Tongue (tissue), 2 donors: ENCODE results near the gene CIROP. TPM values are rescaled to one million over a fixed set of nuclear protein-coding genes. Genes with fewer than 3 reads are reported as not detected.
A peak's percentile ranks its signal among the peaks of the same experiment; 100 is the strongest.
"Not testable (repeated sequence)": the region's sequence is repeated elsewhere in the genome, so short reads cannot be mapped to it uniquely, and the experiment has no call there.

ENCODE experiments used
- DNase-seq: peaks from one replicate; pipeline ENCODE4 v3.0.0-alpha.2; 2015
- total RNA-seq: library from RNA; depleted of rRNA; stranded (reverse); fragments of >200 nt; gene quantifications from one replicate; pipeline ENCODE4 v1.2.3, GENCODE V29; 2014

CIROP gene
- total RNA-seq, 1 donor from 2014 or later = not detected

DNA sequence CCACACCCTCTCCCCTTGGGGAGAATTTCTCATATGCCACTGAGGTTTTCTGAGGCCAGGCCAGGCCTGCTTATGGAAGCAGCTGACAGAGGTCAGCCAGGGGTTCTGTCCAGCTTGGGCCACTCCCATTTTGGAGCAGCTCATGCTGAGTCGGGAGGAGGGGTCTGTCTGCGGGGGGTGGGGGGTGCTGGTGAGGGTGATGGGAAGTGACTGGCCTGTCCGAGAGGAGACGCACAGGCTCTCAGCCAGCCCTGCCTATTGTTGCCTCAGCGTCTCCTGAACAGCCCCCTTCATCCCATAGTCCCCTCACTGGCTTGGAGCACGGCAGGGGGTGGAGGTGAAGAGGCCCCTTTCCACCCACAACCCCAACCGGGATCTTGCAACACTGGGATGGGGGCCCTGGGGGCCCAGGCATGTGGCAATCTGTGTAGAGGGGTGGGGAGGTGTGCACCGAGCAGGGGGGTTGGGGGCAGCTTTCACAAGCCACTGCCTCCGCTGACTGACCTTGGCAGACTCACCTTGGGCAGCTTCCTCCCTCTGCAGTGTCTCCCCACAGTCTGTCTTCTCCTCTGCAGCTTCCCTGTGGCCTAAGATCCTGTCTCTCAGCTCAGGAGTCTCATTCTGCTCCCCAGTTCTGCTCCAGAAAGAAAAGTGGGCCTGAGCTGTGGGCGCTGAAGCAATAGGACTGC is 8.8 kb upstream of the CIROP start:
- no peak for DNase-seq

DNA sequence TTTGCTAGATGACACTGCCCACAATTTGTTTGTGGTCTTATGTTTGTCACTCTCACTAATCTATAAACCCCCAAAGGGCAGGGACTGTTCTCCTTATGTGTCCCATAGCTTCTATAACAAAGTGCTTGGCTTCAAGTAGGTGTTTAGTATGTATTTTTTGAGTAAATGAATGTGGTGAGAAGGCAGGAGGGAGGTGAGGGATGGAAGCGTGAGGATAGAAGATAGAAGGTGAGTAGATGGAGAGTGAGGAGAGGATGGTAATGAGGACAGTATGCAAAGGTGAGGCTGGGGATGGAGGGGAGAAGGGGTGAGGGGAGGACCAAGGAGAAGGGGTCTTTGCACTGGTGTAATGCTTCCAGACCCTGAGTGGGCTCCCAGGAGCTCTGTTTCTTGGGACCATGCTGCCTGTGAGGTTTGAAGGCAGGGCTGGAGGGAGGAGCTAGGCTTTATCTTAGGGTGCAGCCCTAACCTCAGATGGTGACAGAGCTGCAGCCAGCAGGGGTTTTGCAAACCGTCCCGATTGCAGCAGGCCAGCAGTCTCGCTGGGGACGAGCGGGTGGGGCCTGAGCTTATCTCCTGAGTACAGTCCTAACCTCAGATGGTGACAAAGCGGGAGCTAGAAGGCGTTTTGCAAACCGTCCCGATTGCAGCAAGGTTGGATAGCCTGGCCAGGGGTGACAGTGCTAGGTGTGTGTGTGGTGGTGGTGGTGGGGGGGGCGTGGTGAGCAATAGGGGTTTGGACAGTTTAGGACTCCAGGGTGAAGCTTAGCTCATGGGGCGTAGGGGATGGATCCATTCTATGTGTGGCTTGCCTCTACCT is 7.8 kb upstream of the CIROP start:
- no peak for DNase-seq

GRCh38 chr14:23110579-23111365 is 6.0 kb upstream of the CIROP start:
- no peak for DNase-seq

DNA sequence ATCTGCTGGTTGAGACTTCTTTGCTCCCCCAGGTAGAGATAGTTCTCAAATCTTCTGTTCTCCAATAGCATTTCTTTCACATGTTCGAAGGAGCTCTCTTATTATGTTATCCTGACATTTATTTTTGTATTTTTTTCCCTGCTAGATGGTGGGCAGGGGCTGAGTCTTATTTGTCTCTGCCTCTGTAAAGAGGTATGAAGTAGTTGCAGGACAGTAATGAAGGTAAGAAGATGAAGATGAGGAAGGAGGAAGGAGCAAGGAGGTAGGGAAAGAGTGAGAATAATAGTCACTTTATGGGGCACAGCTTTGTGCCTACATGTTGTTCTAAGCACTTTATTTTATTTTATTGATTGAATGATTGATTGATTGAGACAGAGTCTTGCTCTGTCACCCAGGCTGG is 5.0 kb upstream of the CIROP start:
- no peak for DNase-seq

DNA sequence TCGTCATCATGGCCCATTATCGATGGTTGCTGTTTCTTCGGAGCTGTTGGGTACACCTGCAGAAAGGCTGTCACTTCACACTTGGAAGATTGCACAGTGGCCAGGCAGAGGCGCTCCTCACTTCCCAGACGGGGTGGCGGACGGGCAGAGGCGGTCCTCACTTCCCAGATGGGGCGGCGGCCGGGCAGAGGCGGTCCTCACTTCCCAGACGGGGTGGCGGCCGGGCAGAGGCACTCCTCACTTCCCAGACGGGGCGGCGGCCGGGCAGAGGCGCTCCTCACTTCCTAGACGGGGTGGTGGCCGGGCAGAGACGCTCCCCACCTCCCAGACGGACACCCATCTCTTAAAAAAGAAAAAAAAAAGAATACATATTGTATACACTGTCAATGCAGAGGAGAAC is 3.4 kb upstream of the CIROP start:
- not testable (repeated sequence) for DNase-seq

DNA sequence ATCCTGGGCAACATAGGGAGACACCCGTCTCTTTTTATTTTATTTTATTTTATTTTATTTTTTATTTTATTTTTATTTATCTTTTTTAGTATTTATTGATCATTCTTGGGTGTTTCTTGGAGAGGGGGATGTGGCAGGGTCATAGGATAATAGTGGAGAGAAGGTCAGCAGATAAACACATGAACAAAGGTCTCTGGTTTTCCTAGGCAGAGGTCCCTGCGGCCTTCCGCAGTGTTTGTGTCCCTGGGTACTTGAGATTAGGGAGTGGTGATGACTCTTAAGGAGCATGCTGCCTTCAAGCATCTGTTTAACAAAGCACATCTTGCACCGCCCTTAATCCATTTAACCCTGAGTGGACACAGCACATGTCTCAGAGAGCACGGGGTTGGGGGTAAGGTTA is 2.8 kb upstream of the CIROP start:
- DNase-seq = not testable (repeated sequence)

GRCh38 chr14:23106747-23107045 is 1.9 kb upstream of the CIROP start:
- DNase-seq = no peak

- no peak for DNase-seq
These were observed 597 bp upstream of the CIROP start for GRCh38 chr14:23105348-23105824.

GRCh38 chr14:23104070-23104590 is 659 bp downstream of the CIROP start:
- DNase-seq = no peak

GRCh38 chr14:23103581-23103980 is 1.2 kb downstream of the CIROP start:
- DNase-seq = no peak

DNA sequence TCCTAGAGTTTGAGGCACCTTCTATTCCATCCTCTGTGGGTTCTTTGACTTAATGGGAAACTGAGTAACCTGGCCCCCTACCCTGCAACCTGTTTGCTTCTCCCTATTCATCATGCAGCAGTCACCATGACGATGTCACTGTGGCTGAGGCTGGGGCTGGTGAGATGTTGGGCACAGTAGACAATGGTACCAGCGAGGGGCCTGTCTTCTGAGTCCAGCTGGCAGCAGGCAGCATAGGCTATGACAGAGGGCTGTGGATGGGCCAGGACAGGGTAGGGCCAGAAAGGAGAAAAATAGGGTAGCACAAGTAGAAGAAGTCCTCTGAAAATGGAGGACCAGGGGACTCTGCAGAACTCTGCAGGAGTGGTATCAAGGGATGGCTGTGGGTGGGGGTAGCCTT is 2.0 kb downstream of the CIROP start:
- no peak for DNase-seq

- DNase-seq = peak; percentile 35
These were observed 2.7 kb downstream of the CIROP start for GRCh38 chr14:23101986-23102625.

DNA sequence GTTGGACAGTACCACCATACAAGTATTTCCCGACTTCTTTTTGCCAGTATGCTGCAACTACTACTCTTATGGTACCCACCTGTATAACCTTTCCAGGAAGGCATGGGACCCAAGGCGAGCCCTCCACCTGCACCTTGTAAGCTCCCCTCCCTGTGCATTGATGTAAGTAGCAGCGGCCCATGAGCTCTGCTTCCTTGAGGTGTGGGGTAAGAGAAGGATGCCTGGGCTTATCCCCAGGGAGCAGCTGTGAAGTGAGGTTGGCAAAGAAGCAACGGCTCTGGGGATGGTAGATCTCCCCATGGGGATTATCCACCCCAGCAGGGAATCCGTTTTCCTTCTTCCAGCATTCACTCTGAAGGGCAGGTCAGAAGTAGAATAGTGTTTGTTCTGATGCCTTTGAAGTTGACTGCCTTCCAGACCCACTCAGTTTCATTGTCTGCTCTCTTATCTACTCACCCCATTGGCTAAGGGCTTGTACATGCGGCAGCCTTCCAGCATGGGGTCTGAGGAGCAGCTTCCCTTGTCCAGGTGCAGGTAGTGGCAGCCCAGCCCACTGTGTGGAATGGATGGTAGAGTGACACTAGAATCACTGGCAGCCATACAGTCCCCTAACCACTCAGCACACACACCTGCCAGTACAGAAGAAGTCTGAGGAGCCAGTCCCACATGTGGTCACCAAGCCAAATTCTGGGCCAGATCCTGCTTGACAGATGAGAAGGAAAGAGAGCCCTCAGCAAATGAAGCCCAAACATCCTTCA is 3.4 kb downstream of the CIROP start:
- no peak for DNase-seq

GRCh38 chr14:23099212-23099861 is 5.5 kb downstream of the CIROP start:
- no peak for DNase-seq

DNA sequence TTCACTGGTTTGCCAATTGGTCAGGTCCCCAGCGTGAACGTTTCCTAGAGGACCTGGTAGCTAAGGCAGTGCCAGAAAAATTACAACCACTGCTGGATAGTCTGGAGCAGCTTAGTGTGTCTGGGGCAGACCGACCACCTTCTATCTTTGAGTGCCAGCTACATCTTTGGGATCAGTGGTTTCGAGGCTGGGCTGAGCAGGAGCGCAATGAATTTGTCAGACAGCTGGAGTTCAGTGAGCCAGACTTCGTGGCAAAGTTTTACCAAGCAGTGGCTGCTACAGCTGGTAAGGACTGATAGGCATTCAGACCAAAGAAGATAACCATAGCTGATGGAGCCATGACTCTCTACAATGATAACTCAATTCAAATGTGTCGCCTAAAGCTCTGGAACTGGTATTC is 7.0 kb downstream of the CIROP start:
- no peak for DNase-seq

DNA sequence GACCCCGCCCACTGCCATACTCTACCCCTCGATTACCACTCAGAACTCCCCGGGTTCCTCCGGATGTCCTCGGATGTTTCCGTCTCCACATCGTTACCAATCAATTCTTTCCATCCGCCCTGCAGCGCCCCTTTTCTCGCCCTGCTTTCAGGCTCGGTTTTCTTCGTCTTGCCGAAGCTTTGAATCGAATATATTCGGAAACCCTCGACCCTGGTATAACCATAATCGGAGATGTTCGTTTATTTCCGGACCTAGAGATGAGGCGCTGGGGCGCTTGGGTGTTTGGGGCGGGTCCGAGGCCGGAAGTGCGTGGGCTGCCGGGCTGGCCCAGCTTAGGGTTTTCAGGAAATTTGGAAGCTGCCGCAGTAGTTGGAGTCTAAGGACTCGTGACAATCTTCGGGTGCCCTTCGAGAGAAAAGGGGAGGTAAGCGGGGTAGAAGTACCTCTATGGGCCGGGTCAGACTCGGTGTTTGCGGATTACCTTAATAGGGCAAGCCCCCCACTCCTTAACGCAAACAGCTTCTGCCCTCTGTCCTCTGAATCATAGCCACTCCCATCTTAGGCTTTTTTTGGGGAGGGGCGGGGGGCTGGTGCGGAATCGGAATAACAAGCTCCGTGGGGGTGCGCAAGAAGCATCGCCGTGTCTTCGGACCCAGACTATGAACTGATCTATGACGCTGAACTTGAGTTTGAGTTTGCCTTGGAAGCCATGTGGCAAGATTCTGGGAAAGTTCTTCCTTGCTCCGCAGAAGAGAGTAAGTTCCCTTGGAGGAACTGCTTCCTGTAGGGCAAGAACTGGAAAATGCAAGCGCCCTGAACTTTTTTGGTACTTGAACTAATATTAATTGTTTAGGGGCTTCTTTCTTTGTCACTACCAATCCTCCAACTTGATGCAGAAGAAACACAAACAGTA is 9.3 kb downstream of the CIROP start, which contains the start of gene C14orf119:
C14orf119 (plus strand) TSS at position 310 of the 913 bp plus-strand sequence. CDS start 2,154 bp downstream, outside the sequence.
- peak; percentile 100 for DNase-seq

GRCh38 chr14:23094666-23095195 is 10.1 kb downstream of the CIROP start, which contains the start of gene ACIN1:
Gene ACIN1 (minus strand): TSS chr14:23095136. CDS start chr14:23095112, 24 bp downstream.
- DNase-seq = peak; percentile 96

- DNase-seq = no peak
These were observed 10.7 kb downstream of the CIROP start for GRCh38 chr14:23093991-23094665.

- no peak for DNase-seq
These were observed 11.3 kb downstream of the CIROP start for GRCh38 chr14:23093526-23093925.
